Smooth muscle cell of trachea (primary cell): ENCODE measurements around the gene LRRC28. TPM values are rescaled to one million over a fixed set of nuclear protein-coding genes. Genes with fewer than 3 reads are reported as not detected.

Experiments used
- total RNA-seq: library from RNA; depleted of rRNA; stranded (reverse); fragments of >200 nt; gene quantifications from 2 replicates; pipeline ENCODE4 v1.2.1, GENCODE V29; 2014

Gene LRRC28
- 18.7 and 25.2 TPM in 2 replicates for total RNA-seq

DNA sequence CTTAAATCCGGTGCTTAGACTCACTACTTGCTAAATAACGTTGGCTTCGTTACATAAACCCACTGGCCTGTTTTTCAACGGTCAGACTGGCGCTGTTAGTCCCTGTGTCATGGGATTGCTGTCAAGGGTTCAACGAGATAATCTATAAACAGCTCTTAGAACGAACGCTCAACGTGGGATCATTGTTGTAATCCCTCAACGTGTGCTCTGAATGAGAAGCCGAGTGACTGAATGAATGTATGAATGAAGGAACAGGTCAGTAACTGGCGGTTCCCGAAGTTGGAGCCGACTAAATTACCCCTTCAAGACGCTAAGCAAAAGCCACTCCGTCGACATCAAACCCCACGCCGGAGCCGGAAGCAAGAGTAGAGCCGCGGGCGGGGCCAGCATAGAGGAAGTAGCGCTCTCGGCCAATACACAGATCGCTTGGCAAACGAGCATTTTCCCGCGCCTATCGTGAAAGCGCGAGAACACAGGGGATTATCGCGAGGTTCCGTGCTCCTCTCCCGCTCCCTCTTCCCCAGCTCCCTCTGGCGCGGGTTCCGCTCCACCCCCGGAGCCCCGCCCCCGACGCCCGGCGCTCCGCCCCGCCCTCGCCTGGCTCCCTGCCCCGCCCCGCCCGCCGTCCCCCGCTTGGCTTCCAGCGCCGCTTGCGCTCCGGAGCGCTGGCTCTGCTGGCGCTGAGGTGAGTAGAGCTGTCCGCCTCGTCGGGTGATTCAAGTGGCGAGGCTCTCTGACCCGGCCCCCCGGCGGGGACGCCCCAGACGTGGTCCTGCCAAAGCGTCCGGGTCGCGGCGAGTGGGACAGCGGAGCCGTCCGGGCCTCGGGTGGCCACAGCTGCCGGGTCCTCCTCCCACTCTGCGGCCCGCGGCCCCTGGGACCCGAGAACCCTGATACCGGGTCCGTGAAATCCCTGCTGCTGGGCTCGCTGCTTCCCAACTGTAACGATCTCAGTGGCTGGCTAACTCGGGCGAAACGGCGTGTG lies at the start of gene LRRC28:
Gene LRRC28 (plus strand): TSS at position 625 of the 985 bp plus-strand sequence. CDS start 4,477 bp downstream, outside the sequence.

DNA sequence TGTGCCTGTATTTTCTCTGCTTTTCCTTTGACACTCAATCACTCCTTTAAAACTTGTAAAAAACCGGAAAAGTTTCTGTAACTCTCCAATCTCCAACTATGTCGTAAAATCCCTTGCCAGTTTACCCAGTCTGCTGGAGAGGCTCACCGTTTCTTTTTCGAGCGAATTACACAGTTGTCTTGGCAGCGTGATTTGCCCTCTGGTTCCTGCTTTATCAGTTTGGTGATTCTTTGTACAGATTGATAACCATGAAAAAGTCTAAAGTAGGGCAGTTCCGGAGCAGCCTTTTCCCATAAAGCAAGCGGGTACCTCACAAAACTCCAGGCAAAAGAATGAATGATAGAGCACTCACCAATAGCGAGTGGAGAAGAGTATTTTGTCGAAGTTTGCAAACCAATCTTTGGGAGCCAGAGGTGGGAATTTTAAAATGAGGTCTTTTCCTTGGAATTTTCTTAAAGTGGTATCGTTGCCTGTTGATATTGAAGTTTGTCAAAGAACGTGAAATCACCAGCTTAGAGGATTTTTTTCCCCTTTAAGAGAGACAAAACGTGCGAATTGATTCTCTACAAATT lies 1.9 kb upstream of the LRRC28 start, which contains the start of gene TTC23:
Gene TTC23 (minus strand): TSS at position 312 of the 572 bp plus-strand sequence. CDS start 20,869 bp downstream, outside the sequence.

Other genes with a start within 250 kb of the LRRC28 start
- not detected in 2 replicates for gene PGPEP1L, start 243.7 kb upstream of the LRRC28 start, total RNA-seq
- 5.4 and 6.3 TPM in 2 replicates for gene SYNM, start 146.4 kb upstream of the LRRC28 start, total RNA-seq
- 30.6 and 35.6 TPM in 2 replicates for gene TTC23, start 1.9 kb upstream of the LRRC28 start, total RNA-seq